ENCODE data around the gene TMEM14C.

DNA sequence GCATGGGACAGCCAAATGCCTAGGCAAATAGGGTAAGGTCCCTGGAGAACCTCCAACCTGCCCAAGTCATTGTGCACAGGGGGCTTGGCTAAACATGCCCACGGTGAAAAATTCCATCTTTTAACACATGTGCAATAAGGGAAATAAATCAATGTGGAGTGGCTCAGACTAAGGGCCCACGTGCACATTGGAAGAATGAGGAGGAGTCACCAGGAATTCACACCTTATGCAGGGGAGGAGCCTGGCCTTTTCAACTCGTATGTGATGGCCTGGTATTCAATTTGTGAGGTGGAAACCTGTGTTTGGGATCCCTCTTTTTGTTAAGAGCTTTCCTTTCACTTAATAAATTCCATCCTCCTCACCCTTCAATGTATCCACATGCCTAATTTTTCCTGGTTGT is 41.1 kb upstream of the TMEM14C start:
- TF ChIP-seq CTCF (IDR thresholded peaks at IDR 0.05) (no peak), POLR2AphosphoS5 (IDR thresholded peaks at IDR 0.05) (no peak)

Measured in breast epithelium (tissue), 3 donors.